OCI-LY1 (cell line): ENCODE measurements around the gene CPEB2.

ENCODE experiments used
- H2AFZ ChIP-seq: fragments of 200-600 bp; sonication (generic), shearing (Covaris generic); 2 replicates; pipeline ENCODE4 v1.6.0; 2014; ENCODE audit warnings: antibody characterized with exemption, mild to moderate bottlenecking, low read length
- H3F3A ChIP-seq: fragments of 200-600 bp; sonication (generic), shearing (Covaris generic); 2 replicates; pipeline ENCODE4 v1.6.0; 2014; ENCODE audit warnings: mild to moderate bottlenecking, antibody characterized with exemption, low read length, moderate library complexity; ENCODE audit not compliant: insufficient read depth
- H3K27ac ChIP-seq: fragments of 200-600 bp; sonication (generic); 2 replicates; pipeline ENCODE4 v1.5.1; 2014; ENCODE audit warnings: low read length, mixed run types, mild to moderate bottlenecking, low read depth; ENCODE audit not compliant: poor library complexity, severe bottlenecking
- H3K27me3 ChIP-seq: fragments of 200-600 bp; sonication (generic); 2 replicates; pipeline ENCODE4 v1.6.0; 2014; ENCODE audit warnings: antibody characterized with exemption, mild to moderate bottlenecking, low read length, moderate library complexity; ENCODE audit not compliant: insufficient read depth
- H3K36me3 ChIP-seq: fragments of 200-600 bp; sonication (generic); 2 replicates; pipeline ENCODE4 v1.6.1; 2014; ENCODE audit warnings: mild to moderate bottlenecking, antibody characterized with exemption, low read length, moderate library complexity, mixed read lengths; ENCODE audit not compliant: insufficient read depth
- H3K4me1 ChIP-seq: fragments of 200-600 bp; sonication (generic); 2 replicates; pipeline ENCODE4 v1.5.1; 2014; ENCODE audit warnings: mild to moderate bottlenecking, low read length, moderate library complexity; ENCODE audit not compliant: insufficient read depth, severe bottlenecking
- H3K4me2 ChIP-seq: fragments of 200-600 bp; sonication (generic), shearing (Covaris generic); 2 replicates; pipeline ENCODE4 v1.6.1; 2014; ENCODE audit warnings: low read length
- H3K4me3 ChIP-seq: fragments of 200-600 bp; sonication (generic); 2 replicates; pipeline ENCODE4 v1.5.1; 2014; ENCODE audit warnings: low read length, low read depth, mild to moderate bottlenecking, mixed read lengths; ENCODE audit not compliant: poor library complexity, severe bottlenecking
- H3K79me2 ChIP-seq: fragments of 200-600 bp; shearing (Covaris generic); 2 replicates; pipeline ENCODE4 v1.6.1; 2016; ENCODE audit warnings: mixed run types, low read length, mixed read lengths; ENCODE audit not compliant: insufficient read depth
- H3K9ac ChIP-seq: fragments of 200-600 bp; sonication (generic), shearing (Covaris generic); 2 replicates; pipeline ENCODE4 v1.6.1; 2014; ENCODE audit warnings: mild to moderate bottlenecking, low read length, mixed read lengths
- H3K9me2 ChIP-seq: fragments of 200-600 bp; sonication (generic), shearing (Covaris generic); 2 replicates; pipeline ENCODE4 v1.6.1; 2014; ENCODE audit warnings: low read depth, mild to moderate bottlenecking, low read length, mixed read lengths
- H3K9me3 ChIP-seq: fragments of 200-600 bp; shearing (Covaris generic); 2 replicates; pipeline ENCODE4 v1.6.1; 2014; ENCODE audit warnings: low read length, mixed read lengths
- H4K20me1 ChIP-seq: fragments of 200-600 bp; sonication (generic), shearing (Covaris generic); 2 replicates; pipeline ENCODE4 v1.6.0; 2016; ENCODE audit warnings: mild to moderate bottlenecking, low read length; ENCODE audit not compliant: insufficient read depth
- CTCF ChIP-seq: fragments of 200-600 bp; sonication (generic), shearing (Covaris generic); IDR thresholded peaks from 2 replicates; pipeline ENCODE4 v1.5.1; 2017; ENCODE audit warnings: mild to moderate bottlenecking, antibody characterized with exemption, low read length, moderate library complexity, mixed read lengths
- EZH2 ChIP-seq: fragments of 200-600 bp; sonication (generic), shearing (Covaris generic); IDR thresholded peaks from 2 replicates; pipeline ENCODE4 v1.8.0; 2017; ENCODE audit warnings: borderline replicate concordance, mixed run types, mild to moderate bottlenecking, antibody characterized with exemption, low read length, moderate library complexity, mixed read lengths

The CPEB2 gene

DNA sequence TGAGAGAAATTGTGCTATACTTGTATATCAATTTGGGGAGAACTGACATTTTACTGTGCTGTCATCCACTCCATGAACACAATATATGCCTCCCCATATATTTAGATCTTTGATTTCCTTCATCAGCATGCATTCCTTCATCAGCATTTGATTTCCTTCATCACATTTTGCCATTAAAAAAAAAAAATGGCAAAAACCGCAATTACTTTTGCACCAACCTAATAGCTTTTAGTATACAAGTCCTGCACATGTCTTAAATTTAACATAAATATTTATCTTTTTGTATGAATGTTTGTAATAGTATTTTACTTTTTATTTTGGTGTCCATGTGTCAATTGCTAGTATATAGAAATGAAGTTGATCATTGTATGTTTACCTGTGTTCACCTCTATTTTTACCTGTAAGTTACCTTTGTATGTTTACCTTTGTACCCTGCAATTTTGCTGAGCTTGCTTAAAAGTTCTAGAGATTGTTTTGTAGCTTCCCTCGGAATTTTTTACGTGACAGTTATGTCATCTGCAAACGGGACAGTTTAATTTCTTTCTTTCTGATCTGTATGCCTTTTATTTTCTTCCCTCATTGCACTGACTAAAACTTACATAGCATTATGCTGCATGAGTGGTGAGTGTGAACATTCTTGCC is 86.2 kb downstream of the CPEB2 start:
- H3K27ac ChIP-seq, result no peak overlapping the region
- TF ChIP-seq CTCF (no peak), EZH2 (no peak)
- H3K4me2 ChIP-seq, result no peak overlapping the region
- H2AFZ ChIP-seq, result no peak overlapping the region
- H3K27me3 ChIP-seq, result no peaks in the 10 kb centered on the region
- H3K4me1 ChIP-seq, result no peaks in the 10 kb centered on the region
- no peak overlapping the region for H3K9ac ChIP-seq
- H3K36me3 ChIP-seq, result no peaks in the 10 kb centered on the region
- H3K79me2 ChIP-seq, result no peaks in the 10 kb centered on the region
- H3F3A ChIP-seq, result no peaks in the 10 kb centered on the region
- H3K9me2 ChIP-seq, result no peaks in the 10 kb centered on the region
- H3K4me3 ChIP-seq, result no peak overlapping the region
- H4K20me1 ChIP-seq, result no peaks in the 10 kb centered on the region
- H3K9me3 ChIP-seq, result no peaks in the 10 kb centered on the region

- Histone ChIP-seq H3K4me1 (no peaks in the 10 kb centered on the region), H3K9ac (no peak overlapping the region), H2AFZ (no peak overlapping the region), H3K27me3 (no peaks in the 10 kb centered on the region), H3F3A (no peaks in the 10 kb centered on the region), H3K27ac (no peak overlapping the region), H3K9me3 (no peaks in the 10 kb centered on the region), H3K36me3 (no peaks in the 10 kb centered on the region), H3K4me2 (no peak overlapping the region), H3K79me2 (no peaks in the 10 kb centered on the region), H3K9me2 (no peaks in the 10 kb centered on the region), H3K4me3 (no peak overlapping the region), H4K20me1 (no peaks in the 10 kb centered on the region)
- TF ChIP-seq CTCF (no peak), EZH2 (no peak)
Measured at GRCh38 chr4:15089979-15090378, 87.7 kb downstream of the CPEB2 start.

- Histone ChIP-seq H2AFZ (no peak overlapping the region), H3K4me3 (no peak overlapping the region), H3K27ac (no peak overlapping the region), H3K9me3 (no peaks in the 10 kb centered on the region), H3K27me3 (no peaks in the 10 kb centered on the region), H3K9me2 (no peaks in the 10 kb centered on the region), H3K4me1 (no peaks in the 10 kb centered on the region), H3K4me2 (no peak overlapping the region), H4K20me1 (no peaks in the 10 kb centered on the region), H3K36me3 (no peaks in the 10 kb centered on the region), H3K9ac (no peak overlapping the region), H3K79me2 (no peaks in the 10 kb centered on the region), H3F3A (no peaks in the 10 kb centered on the region)
- TF ChIP-seq EZH2, result no peak
- no peak for TF ChIP-seq CTCF
Measured at GRCh38 chr4:15100380-15100779, 98.1 kb downstream of the CPEB2 start.
